Smooth muscle cell of the brain vasculature (primary cell): ENCODE results near the gene ZSWIM5.
"Not testable (repeated sequence)": the region's sequence is repeated elsewhere in the genome, so short reads cannot be mapped to it uniquely, and the experiment has no call there.

ENCODE experiments used
- DNase-seq: peaks from one replicate; pipeline ENCODE4 v3.0.0-alpha.2; 2012; ENCODE audit warnings: low read depth, low spot score

ZSWIM5 gene

DNA sequence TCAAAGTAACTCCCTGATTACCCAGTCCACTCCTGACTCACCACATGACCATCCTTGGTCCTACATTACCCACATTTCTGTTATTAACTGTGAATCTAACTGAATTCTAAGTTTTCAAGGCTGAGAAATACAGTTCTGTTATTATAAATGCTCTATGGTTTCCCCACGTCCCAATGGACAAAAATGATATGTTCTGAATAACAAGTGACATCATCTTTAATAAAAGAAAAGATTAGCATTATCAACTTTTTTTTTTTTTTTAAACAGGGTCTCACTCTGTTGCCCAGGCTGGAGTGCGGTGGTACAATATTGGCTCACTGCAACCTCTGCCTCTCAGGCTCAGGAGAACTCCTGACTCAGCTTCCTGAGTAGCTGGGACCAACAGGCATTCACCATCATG lies 59.6 kb downstream of the ZSWIM5 start:
- DNase-seq, result no peak

DNA sequence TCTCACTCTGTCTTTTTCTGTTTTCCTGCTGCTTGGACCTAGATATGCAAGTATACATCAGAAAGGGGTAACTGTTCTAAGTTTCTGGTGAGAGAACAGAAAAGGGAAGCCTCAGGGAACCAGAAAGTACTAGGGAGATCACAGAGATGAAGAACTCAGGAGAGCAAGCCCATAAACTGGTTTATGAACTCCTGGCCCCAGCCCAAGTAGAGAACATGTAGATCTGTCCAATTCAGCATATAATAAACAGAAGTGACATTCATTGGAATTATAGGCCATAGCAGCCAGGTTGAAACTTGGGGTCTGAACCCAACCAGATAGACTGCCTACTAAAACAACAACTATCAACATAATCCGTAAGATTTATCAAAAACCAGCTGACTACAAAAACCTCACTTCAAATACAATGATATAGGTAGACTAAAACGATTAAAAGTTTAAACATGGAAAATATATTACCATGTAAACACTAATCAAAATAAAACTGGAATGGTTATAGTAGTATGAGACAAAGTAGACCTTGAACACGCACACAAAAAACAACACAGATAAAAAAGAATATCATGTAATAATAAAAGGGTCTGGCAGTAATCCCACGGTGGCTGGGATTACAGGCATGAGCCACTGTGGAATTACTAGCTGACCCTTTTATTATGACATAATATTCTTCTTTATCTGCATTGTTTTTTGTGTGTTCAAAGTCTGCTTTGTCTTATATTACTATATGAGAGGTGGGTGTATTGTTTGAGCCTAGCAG lies 65.0 kb downstream of the ZSWIM5 start:
- no peak for DNase-seq

DNA sequence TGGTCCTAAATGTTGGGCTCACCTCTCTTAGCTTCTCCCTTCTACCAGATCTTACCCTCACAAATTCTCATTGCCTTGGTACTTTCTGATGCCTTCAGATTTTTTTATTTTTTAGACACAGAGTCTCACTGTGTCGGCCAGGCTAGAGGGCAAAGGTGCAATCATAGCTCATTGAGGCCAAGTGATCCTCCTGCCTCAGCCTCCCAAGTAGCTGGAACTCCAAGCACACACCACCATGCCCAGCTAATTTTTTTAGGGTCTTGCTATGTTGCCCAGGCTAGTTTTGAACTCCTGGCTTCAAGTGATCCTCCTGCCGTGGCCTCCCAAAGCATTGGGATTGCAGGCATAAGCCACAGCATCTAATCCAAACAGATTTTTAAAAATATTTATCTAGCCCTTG lies 69.4 kb downstream of the ZSWIM5 start:
- DNase-seq, result no peak

DNA sequence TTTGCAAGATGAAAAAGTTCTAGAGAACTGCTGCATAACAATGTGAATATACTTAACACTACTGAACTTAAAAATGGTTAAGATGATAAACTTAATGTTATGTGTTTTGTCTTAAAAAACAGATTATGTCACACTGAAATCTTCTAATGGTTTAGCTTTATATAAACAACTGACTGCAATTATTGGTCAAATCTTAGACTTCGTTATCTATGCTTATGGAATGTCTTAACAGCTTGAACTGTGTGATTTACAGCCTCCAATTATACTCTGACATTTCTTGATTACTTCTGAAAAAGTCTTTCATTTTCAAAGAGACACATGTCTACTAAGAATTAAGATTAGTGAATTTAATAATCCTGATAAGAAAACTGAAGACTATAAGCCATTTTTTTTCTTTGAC lies 71.1 kb downstream of the ZSWIM5 start:
- DNase-seq, result no peak

DNA sequence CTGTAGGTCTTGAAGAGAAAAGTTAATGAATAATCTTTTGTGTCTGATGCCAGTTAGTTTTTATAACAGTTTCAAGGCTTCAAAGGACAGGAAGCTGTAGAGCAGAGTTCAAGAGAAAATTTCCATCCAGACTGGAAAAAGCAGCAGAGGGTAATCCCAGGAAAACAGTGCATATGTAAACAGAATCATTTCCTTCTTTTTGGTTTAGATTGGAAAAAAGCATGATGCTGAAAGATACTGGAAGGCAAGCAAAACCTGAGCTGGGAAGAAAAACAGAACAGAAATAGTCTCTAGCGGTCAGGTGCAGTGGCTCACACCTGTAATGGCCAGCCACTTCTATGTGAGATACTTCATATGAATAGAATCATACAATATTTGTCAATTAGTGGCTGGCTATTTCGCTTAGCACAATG lies 71.9 kb downstream of the ZSWIM5 start:
- DNase-seq, result no peak

DNA sequence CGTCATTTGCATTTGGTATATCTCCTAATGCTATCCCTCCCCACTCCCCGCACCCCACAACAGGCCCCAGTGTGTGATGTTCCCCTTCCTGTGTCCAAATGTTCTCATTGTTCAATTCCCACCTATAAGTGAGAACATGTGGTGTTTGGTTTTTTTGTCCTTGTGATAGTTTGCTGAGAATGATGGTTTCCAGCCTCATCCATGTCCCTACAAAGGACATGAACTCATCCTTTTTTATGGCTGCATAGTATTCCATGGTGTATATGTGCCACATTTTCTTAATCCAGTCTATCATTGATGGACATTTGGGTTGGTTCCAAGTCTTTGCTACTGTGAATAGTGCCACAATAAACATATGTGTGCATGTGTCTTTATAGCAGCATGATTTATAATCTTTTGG lies 73.7 kb downstream of the ZSWIM5 start:
- DNase-seq, result not testable (repeated sequence)

DNA sequence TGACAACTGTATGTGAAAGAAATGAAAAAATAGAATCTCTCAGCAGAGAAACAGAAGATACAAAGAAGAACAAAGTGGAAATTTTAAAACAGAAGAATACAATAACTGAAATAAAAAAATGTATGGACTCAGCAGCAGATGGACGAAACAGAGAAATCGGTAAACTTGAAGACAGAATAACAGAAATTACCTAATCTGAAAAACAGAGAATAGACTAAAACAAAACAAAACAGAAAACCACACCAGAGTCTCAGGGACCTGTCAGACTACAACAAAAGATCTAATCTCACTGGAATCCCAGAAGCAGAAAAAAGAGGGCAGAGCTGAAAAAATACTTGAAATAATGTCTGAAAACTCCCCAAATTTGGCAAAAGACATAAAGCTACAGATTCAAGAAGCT lies 83.0 kb downstream of the ZSWIM5 start:
- DNase-seq, result no peak

DNA sequence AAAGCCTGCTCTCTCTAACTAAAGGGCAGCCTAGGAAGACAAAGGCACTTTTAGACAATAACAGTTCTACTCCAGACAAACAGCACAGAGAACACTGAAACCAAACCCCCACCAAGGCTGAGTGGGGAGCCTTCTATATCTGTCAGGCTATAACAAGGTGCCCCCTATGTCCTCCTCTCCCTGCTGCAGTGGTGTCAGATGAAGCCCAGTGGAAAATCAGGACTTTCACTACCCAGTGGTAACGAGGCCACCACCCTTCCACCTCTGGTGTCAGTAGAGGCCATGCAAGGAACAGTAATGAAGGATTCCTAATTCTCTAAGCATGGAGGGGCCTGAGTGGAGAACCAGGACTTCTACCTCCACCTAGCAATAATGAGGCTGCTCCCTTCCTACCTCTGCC lies 83.7 kb downstream of the ZSWIM5 start:
- DNase-seq, result no peak

DNA sequence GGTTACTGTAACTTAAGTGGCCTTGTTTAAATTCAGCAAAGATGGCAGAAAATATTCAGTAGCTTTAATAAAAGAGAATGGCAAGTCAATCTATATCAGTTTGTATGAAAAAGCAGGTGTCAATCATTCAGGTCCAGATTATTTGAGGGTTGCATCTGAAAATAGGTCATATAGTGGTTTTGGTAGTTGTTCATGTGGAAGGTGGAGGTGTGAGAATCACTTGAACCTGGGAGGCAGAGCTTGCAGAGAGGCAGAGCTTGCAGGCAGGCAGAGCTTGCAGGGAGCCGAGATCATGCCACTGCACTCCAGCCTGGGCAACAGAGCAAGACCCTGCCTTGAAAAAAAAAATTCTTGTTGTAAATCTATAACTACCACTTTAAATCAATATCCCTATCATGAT lies 88.6 kb downstream of the ZSWIM5 start:
- DNase-seq, result no peak

DNA sequence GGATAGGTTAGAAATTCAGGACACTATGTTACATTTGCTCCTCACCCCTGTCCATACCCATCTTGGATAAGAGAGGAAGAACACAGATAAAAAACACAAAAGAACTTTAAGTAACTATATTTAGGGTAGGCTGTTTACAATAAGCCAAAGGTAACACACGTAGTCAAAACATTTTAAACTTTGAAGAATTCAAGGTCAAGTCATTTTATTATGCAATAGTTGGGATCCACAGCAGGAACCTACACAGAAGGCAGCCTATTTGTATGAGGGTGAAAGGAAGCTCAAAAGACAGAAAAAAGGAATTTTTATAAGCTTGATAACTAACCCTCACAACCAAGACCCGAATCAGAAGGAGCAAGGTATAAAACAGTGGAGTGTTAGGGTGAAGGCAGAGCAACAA lies 89.6 kb downstream of the ZSWIM5 start:
- no peak for DNase-seq

DNA sequence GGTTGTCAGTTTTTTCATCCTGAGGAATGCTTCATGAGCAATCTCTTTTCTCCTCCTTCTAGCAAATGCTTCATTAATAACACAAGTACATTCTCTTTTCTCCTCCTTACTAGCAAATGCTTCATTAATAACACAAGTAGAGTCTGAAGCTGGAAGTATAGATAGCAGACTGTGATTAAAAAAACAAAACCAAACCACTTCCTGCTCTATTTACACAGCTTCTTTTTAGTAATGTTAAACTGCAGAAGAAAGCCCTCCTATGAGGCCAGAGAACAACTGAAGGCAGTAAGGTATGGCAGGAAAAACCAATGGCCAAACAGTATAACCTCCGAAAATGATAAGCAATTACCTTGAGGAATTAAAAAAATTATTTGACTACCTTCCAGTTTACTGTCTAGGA lies 90.1 kb downstream of the ZSWIM5 start:
- no peak for DNase-seq

DNA sequence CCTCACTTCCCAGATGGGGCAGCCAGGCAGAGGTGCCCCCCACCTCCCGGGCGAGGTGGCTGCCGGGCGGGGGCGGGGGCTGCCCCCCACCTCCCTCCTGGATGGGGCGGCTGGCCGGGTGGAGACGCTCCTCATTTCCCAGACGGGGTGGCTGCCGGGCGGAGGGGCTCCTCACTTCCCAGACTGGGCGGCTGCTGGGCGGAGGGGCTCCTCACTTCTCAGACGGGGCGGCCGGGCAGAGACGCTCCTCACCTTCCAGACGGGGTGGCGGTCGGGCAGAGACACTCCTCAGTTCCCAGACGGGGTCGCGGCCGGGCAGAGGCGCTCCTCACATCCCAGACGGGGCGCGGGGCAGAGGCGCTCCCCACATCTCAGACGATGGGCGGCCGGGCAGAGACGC lies 91.2 kb downstream of the ZSWIM5 start:
- DNase-seq, result not testable (repeated sequence)

DNA sequence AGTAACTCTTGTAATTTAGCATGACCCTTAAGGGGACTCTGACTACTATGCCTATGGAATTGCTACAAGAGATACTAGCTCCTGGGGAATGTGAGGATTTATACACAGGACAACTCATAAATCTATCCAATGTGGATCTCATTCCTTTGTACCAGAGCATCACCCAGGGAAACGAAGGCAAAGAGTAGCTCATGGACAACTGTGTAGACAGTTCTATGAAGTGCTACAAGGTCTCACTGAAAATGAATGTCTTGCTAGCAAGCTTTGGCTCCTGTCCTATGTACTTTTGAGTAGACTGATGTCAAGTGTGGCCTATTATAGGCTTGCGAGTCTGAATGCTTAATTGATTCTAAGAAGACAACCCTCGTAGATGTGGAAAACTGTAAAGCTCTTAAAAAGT lies 93.7 kb downstream of the ZSWIM5 start:
- DNase-seq, result no peak

DNA sequence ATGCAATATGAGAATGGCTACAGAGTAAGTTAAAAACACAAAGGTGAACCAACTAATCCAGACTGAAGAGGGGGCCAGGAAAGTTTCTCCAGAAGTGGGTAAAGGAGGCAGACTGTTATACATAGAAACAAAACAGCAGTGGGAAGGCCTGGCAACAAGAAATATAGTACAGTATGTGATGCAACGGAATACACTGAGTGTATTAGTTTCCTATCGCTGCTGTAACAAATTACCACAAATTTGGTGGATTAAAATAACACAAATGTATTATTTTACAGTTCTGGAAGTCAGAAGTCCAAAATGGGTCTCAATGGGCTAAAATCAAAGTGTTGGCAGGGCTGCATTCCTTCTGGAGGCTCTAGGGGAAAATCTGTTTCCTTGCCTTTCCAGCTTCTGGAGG lies 95.2 kb downstream of the ZSWIM5 start:
- no peak for DNase-seq

DNA sequence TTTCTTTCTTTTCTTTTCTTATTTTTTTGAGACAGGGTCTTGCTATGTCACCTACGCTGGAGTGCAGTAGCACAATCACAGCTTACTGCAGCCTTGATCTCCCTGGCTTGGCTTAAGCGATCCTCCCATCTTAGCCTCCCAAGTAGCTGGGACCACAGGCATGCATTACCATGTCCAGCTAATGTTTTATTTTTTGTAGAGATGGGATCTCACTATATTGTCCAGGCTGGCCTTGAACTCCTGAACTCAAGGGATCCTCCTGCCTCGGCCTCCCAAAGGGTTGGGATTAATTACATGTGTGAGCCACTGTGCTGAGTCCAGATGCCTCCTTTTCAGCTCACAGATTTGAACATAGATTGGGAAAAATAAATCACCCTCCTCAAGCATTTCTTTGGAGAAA lies 98.6 kb downstream of the ZSWIM5 start:
- no peak for DNase-seq

DNA sequence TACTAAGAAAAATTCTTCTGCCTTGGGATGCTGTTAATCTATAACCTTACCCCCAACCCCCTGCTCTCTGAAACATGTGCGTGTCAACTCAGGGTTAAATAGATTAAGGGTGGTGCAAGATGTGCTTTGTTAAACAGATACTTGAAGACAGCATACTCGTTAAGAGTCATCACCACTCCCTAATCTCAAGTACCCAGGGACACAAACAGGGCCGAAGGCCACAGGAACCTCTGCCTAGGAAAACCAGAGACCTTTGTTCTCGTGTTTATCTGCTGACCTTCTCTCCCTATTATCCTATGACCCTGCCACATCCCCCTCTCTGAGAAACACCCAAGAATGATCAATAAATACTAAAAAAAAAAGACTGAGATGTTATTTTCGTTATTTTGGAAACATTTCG lies 99.5 kb downstream of the ZSWIM5 start:
- not testable (repeated sequence) for DNase-seq

DNA sequence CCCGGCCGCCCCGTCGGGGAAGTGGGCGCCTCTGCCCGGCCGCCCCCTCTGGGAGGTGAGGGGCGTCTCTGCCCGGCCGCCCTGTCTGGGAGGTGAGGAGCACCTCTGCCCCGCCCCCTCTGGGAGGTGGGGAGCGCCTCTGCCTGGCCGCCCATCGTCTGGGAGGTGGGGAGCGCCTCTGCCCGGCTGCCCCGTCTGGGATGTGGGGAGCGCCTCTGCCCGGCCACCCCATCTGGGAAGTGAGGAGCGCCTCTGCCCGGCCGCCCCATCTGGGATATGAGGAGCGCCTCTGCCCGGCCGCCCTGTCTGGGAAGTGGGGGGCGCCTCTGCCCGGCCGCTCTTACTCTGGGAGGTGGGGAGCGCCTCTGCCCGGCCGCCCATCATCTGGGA lies 100.3 kb downstream of the ZSWIM5 start:
- not testable (repeated sequence) for DNase-seq

DNA sequence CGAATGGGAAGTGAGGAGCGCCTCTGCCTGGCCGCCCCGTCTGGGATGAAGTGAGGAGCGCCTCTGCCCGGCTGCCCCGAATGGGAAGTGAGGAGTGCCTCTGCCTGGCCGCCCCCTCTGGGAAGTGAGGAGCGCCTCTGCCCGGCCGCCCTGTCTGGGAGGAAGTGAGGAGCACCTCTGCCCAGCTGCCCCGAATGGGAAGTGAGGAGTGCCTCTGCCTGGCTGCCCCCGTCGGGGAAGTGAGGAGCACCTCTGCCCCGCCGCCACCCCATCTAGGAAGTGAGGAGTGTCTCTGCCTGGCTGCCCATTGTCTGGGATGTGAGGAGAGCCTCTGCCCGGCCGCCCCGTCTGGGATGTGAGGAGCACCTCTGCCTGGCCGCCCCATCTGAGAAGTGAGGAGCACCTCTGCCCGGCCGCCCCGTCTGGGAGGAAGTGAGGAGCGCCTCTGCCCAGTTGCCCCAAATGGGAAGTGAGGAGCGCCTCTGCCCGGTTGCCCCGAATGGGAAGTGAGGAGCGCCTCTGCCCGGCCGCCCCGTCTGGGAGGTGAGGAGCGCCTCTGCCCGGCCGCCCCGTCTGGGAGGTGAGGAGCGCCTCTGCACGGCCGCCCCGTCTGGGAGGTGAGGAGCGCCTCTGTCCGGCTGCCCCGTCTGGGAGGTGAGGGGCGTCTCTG lies 100.8 kb downstream of the ZSWIM5 start:
- DNase-seq, result not testable (repeated sequence)

DNA sequence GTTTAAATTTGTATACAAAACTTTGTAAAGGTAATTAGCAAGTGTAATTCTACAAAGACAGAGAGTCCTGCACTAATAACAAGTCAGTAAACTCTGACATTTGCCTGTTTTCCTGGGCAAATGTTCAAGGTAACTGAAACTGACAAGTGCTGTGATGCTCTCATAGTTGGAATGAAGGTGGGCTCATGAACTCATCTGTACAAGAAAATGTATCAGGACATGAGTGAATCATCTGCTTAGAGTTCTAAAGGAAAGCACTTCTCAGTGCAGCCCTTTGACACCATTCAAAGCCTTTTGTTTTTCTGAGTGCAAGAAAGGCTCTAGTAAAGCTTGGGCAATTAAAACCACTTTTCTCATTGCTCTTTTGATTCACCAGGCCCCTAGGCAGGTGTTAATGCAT lies 102.9 kb downstream of the ZSWIM5 start:
- no peak for DNase-seq

DNA sequence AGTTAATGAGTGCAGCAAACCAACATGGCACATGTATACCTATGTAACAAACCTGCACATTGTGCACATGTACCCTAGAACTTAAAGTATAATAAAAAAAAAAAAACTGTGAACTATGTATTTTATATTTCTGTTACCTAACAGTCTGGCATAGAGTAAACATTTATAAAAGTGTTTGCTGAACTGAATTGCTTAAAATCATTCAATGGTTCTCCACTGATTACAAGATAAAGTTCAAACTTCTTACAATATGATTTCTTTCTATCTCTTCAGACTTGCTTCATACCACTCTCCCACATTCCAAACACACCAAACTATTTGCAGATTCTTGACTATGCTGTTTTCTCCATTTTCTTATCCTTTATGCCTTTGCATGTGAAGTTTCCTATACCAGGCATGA lies 104.5 kb downstream of the ZSWIM5 start:
- no peak for DNase-seq

DNA sequence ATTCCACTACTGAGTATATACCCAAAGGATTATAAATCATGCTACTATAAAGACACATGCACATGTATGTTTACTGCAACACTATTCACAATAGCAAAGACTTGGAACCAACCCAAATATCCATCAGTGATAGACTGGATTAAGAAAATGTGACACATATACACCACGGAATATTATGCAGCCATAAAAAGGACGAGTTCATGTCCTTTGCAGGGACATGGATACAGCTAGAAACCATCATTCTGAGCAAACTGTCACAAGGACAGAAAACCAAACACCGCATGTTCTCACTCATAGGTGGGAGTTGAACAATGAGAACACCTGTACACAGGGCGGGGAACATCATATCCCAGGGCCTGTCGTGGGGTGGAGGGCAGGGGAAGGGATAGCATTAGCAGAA lies 104.9 kb downstream of the ZSWIM5 start:
- DNase-seq, result not testable (repeated sequence)

DNA sequence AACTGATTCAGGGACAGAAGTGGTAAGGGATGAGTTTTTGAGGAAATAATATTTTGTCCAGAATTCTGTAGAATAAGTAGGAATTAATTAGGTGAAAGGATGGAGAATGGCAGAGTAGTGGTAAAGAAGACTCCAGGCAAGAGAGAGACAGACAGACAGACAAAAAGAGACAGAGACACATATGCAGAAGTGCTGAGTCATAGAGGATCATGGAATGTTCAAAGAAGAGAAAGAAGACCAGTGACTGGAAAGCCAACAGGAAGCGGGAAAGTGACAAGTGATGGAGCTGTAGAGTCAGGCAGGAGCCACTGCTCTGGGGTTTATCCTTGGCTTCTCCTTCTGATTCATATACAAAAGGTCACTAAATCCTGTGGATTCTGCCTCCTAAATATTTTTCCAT lies 108.5 kb downstream of the ZSWIM5 start:
- DNase-seq, result no peak

DNA sequence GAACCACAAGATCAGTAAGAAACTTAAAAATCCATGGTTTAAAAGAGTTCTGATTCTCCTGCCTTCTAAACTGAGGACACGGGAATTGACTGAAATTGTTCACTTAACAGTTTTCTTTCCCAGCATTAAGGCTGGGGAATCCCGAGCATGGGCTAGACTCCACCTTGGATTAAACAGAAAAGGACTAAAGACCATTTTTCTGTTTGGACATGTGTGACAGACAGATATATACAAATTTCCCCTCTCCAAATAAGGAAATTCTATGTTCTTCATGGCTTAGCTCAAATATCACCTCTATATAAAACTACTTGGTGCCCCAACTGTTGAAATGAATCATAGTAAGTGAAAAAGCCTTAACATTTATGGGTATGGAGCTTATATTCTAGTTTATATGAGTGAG lies 109.3 kb downstream of the ZSWIM5 start:
- no peak for DNase-seq

DNA sequence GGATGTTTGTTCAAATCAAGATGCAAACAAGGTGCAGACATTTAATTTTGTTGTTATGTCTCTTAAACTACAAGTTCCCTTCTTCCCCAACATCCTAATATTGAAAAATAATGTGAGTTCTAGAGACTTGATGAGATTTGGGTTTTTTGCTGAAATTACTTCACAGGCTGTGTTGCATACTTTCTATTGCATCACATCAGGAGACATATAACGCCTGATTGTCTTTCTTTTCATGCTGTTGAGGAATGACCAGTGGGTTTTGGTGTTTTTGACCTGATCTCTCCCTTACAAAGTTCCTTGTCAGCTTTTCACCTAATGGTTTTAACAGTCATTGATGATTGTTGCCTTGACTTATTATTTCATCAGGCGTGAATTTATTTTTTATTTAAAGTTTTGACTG lies 111.0 kb downstream of the ZSWIM5 start:
- no peak for DNase-seq
